GM12874 (cell line): ENCODE data around the gene TRAPPC10.

Source experiments
- CTCF ChIP-seq: IDR thresholded peaks from 2 replicates; pipeline ENCODE4 v1.5.1; 2011; ENCODE audit warnings: low read depth, mild to moderate bottlenecking, control low read depth, low read length, moderate library complexity; ENCODE audit not compliant: insufficient read depth

Gene TRAPPC10

GRCh38 chr21:44011579-44012473 lies at the start of gene TRAPPC10:
Gene TRAPPC10, plus strand, starts transcription at chr21:44012309. Its CDS starts 185 bp downstream, at chr21:44012494.
- TF ChIP-seq CTCF: no peak

GRCh38 chr21:43965911-43966585 lies 46.1 kb upstream of the TRAPPC10 start:
- TF ChIP-seq CTCF: no peak

- TF ChIP-seq CTCF: no peak
These were observed 45.1 kb upstream of the TRAPPC10 start for GRCh38 chr21:43966946-43967512.

GRCh38 chr21:43967981-43968380 lies 44.1 kb upstream of the TRAPPC10 start:
- TF ChIP-seq CTCF: no peak

- no peak for TF ChIP-seq CTCF
These were observed 43.5 kb upstream of the TRAPPC10 start for GRCh38 chr21:43968410-43969114.

- no peak for TF ChIP-seq CTCF
These were observed 43.0 kb upstream of the TRAPPC10 start for GRCh38 chr21:43969115-43969444.

- no peak for TF ChIP-seq CTCF
These were observed 41.6 kb upstream of the TRAPPC10 start for GRCh38 chr21:43970551-43970950.
